GM19023 (cell line): Measurements from ENCODE around the gene AMZ1.

Experiments used
- ATAC-seq: cut with Tn5 transposase; IDR thresholded peaks from one replicate; pipeline ENCODE4 v1.9.1; 2021; ENCODE audit warnings: mild to moderate bottlenecking, moderate library complexity; ENCODE audit not compliant: unreplicated experiment

Gene AMZ1

DNA sequence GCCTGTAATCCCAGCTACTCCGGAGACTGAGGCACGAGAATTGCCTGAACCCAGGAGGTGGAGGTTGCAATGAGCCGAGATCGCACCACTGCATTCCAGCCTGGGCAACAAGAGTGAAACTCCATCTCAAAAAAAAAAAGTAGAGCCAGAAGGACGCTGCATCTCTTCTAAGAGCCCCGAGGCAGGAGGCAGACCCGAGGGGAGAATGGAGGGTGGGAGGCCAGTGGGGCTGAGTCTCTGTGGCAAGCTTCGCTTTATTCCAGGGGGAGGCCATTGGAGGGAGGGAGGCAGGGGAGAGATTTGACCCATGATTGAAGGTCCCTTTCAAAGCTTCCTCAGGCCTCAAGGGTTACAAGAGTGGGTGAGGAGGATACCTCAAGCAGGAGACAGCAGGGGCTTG lies 37.6 kb upstream of the AMZ1 start:
- ATAC-seq: no peak

DNA sequence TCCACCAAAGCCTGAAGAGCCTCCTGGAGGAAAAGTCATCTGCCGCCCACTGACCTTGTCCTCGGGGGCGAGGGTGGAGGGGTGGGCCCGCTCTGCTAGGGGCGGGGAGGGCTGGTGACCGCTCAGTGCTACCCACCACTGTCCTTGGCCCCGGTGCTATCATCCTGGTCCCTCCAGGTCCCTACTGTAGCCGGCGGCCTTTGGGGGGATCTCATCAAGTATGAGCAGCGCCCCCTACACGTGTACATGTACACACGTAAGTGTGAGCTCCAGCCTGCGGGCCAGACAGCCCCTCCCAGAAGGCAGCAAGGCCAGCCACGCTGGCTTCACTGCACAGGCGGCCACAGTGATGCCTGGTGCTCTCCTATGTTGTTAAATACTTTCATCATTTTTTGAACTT lies 36.7 kb upstream of the AMZ1 start:
- no peak for ATAC-seq

DNA sequence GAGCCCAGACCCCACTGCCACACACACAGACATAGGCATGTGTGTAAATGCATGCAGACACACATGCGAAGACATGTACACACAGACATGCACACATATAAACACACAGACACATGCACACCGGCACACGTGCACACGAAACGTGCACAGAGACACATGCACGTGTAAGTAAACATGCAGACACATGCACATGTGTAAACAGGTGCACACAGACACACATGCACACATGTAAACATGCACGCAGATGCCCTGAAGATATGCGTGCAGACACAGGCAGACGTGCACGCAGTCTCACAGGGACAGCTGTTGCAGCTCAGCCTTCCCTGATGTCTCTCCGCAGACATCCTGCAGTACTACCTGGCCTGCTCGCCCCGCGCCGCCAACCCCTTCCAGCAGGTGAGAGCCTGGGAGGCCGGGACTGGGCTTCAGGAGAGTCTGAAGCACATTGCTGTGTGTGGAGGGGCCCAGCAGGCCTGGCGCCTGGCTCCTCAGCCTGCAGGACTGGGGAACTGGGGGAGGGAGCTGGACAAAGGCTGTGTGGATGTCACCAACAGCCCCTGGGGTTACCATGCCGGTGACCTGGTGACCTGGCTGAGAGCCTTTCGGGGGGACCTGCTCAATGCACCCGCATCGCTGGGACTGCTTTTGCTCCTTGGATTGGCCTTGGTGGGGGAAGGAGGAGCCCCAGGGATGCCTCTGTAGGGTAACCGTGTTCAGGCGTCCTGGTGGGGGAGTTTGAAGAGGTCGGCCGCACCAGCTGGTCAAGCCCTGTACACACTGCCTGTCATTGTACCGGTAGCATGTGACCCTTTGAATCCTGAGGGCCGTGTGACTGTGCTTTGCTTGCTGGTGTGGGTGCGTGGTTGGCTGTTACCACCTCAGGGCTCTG lies 35.9 kb upstream of the AMZ1 start:
- no peak for ATAC-seq

DNA sequence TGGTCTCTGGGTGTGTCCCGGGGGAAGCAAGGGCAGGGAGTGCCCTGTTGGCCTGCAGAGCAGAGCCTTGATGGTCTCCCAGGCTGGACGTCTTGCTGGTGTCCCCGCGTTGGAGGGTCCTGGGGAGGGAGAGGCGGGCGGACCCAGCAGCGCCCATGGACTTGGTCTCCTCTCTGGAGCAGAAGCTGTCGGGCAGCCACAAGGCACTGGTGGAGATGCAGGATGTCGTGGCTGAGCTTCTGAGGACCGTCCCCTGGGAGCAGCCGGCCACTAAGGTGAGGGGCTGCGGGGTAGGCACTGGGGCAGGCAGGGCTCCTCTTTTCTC lies 35.3 kb upstream of the AMZ1 start:
- no peak for ATAC-seq

DNA sequence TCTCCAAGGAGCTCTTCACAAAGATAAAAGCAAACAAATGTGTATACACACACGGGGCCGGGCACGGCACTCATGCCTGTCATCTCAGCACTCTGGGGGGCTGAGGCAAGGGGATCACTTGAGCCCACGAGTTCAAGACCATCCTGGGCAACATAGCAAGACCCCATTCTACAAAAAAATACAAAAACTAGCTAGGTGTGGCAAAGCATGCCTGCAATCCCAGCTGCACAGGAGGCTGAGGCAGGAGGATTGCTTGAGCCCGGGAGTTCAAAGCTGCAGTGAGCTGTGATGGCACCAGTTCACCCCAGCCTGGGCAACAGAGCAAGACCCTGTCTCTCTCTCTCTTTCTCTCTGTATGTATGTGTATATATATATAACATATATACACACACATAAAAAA lies 33.9 kb upstream of the AMZ1 start:
- ATAC-seq: no peak

DNA sequence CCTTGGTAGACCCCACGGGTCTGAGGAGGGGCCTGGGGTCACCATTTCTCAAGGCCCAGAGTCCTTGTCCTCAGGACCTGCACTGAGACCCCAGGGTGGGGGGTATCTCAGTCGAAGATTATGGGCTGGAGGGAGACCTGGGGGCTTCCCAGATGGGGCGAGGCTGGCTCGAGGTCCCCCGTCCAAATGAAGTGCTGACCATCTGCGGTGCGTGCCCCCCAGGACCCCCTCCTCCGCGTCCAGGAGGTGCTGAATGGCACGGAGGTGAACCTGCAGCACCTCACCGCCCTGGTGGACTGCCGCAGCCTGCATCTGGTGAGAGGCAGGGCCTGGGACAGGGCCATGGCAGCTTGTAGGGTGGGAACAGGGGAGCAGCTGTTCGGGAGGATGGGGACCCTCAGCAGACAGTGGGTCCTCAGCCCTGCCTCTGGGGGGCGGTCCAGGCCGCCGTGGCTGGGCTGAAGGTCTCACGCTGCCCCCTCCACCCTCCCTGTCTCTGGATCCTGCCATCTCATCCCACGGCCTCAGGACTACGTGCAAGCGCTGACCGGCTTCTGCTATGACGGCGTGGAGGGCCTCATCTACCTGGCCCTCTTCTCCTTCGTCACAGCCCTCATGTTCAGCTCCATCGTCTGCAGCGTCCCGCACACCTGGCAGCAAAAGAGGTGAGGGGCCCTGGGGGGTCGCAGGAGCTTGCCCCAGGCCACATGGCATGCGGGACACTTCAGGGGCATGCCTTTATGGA lies 32.0 kb upstream of the AMZ1 start:
- ATAC-seq: no peak

DNA sequence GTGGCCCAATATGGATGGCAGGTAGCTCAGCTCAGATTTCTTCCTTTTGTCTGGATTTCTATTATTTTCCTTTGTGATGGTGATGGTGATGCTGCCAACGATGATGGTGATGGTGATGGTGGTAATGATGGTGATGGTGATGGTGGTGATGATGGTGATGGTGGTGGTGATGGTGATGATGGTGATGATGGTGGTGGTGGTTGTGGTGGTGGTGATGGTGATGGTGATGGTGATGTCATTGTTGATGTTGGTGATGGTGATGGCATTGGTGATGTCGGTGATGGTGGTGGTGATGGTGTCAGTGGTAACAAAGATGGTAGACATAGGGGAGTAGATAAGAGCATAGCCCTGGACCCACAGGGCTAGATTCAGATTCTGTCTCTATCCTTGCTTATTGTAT lies 30.8 kb upstream of the AMZ1 start:
- ATAC-seq: no peak

DNA sequence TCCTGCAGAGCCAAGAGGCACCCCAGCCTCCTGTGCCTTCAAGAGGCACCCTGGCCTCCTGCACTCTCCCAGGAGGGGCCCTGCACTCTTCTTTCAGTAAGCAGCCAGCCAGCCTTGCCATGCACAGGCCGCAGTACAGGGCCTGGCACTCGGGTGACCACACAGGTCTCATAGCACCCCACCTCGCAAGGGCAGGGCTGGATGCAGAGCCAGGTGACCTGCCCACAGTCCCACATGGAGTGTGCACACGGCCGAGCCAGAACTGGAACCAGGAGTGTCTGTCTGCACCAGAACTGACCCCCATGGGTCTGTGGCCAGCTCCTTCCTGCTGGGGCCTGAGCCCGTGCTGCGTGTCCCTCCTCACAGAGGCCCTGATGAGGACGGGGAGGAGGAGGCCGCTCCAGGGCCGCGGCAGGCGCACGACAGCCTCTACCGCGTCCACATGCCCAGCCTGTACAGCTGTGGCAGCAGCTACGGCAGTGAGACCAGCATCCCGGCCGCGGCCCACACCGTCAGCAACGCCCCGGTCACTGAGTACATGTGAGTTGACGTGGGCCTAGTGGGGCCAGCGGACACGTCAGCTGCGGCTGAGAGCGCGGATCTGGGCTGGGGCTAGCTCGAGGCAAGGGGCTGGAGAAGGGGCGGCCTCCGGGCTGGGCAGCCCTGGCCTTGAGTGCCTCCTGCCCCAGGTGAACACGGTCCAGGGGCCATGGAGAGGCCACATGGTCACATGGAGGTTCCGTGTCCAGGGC lies 29.9 kb upstream of the AMZ1 start:
- ATAC-seq: no peak

DNA sequence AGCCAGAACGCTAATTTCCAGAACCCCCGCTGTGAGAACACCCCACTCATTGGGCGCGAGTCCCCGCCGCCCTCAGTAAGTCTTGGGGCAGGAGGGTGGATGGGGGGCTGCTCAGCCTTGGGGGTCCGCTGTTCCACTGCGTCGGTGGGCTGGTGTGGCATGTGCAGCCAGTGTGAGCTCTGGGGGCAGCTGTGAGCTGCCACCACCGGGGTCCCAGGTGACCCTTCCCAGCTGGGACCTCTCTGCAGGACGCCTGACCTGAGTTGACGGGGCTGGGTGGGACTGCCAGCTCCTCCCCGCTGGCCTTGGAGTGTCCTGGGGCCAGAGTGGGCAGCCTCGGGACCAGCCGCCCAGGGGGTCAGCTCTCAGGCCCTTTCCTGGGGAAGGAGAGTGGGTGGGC lies 29.1 kb upstream of the AMZ1 start:
- ATAC-seq: no peak

DNA sequence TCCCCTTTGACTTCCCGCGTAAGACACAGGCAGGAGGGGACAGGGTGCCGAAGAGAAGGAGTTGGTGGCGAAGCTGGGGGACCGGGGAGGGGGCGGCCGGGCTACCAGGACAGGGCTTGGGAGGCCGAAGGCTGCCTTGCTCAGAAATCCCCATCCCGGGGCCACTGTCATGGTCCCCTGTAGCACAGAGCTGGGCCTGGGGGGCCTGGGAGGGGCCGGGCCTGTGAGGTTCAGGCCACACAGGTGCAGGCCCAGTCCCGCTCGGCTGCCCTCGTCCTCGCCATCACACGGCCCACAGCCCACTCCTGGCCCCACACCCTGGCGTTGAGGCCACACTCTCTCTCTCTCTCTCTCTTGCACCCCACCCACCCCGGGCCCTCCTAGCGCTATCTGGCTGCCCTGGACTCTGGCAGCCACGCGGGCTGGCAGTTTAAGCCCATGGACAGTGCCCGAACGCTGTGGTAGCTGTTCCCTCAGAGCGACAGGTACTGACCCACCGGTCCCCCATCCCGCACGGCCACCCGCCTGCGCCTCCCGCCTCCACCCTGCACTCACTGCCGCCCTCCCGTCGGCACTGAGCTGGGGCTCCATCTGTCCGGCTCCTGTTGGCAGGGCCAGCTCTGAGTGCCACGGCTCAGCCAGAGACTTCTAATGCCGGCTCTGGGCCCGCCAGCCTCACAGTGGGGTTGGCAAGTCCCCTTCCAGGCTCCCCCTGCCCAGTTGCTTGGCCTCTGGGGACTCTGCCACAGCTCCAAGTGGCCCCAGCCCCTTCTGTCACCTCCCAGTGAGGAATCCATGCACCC lies 28.2 kb upstream of the AMZ1 start:
- ATAC-seq: no peak

DNA sequence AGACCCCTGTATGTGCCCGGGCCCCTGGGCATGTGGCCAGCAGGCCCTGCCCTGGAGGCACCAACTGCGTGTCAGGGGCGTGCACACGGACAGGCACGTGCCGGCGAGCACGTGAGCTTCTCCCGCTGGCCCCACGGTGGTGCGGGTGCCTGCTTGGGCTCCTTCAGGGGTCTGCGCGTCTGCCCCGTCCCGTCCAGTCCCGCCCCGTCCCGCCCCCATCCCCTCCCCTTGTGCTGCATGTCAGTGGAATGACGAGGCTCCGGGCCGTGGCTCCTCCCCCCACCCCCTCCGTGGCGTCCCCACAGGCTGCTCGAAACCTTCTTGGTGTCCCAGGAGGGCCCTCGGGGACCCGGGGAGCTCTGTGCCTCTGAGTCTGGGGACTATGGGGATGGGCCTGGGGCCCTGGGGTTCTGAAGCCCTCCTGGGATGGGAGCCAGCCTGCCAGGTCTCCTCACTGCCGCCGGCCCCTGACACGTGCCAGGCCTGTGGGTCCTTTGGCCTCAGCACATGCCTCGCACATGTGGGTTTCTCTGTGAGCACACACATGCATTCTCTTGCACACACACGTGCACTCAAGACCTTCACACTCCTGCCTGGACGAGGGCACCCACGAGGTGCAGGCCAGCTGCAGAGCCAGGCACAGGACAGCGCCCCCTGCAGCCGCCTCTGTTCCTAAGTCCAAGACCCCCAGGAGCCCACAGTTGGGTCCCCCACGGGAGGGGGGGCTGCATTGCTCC lies 27.5 kb upstream of the AMZ1 start:
- no peak for ATAC-seq

DNA sequence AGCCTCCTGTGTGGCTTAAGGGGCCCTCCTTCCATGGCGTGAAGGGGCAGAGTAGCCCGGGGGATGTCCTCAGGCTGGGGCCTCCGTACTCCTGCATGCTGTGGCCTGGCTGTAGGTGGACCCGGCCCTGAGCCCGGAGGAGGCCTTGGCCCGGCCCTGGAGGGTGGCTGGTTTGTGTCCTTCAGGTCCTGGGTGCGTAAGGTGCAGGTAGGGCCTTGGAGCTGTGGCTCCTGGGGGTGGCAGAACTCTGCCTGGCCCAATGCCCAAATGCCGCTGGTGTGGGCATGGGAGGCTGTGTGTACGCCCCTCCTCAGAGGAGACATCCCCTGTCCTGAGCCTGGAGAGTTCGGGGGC lies 26.9 kb upstream of the AMZ1 start:
- ATAC-seq: no peak

DNA sequence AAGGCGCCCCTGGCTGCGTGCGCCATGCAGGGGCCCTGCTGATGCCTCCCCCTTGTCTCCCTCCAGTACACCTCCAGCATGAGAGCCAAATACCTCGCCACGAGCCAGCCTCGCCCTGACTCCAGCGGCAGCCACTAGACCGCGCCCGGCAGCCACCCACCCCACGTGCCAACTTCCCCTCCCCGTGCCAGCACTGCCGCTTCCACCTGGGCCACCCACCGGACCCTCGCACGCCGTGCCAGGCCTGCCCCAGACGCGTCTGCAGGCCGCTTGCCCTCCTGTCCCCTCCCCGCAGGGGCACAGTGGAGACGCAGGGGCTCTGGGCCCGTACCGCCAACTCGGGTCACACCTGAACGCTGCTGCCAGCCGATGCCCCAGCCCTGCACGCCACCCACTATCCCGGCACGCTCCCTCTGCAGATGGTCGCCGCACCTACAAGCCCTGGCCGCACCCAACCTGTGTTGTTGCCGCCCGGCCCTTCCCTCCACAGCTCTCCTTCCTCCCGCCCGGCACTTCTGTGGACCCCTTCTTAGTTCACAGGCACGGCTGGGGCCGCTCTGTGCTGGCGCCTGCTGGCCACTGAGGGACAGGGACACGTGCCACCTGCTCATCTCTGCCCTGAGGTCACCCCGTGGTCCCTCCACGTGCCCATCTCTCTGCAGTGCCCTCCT lies 26.3 kb upstream of the AMZ1 start:
- no peak for ATAC-seq

DNA sequence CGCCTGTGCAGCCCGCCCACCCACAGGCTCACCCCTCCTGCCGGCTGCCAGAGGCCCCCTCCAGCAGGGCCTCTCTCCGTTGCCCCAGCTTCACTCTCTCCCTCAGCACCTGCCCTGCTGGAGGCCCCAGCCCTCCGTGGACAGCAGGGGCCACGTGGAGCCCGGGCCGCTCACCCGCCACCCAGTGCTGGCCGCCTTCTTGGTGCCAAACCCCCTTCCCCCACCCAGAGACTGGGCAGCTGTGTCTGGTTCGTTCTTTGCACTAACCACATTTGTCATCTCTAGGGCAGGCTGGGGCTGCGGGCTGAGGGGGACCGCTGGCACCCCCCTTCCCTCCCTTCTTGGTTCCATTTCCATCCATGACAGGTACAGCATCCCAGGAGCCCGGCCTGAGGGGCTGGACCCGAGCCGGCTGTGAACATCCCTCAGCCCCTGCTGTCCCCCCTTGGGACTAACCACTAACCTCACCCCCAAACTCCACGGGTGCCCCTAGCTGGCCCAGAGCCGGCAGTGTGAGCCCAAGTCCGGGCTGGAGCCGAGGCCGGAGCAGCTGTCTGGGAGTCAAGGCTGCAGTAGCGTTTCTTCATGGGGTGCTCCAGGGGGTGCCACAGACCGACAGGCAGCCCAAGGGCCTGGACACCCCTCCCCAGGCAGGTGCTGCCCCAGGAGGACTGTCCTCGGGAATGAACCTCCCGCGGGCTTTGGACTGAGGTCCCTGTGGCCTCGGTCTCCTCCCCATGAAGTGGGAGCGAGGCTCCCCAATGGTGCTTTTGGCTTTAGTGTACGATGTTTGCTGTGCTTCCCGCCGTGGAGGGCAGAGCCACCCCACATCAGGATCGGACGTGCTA lies 25.5 kb upstream of the AMZ1 start:
- no peak for ATAC-seq

DNA sequence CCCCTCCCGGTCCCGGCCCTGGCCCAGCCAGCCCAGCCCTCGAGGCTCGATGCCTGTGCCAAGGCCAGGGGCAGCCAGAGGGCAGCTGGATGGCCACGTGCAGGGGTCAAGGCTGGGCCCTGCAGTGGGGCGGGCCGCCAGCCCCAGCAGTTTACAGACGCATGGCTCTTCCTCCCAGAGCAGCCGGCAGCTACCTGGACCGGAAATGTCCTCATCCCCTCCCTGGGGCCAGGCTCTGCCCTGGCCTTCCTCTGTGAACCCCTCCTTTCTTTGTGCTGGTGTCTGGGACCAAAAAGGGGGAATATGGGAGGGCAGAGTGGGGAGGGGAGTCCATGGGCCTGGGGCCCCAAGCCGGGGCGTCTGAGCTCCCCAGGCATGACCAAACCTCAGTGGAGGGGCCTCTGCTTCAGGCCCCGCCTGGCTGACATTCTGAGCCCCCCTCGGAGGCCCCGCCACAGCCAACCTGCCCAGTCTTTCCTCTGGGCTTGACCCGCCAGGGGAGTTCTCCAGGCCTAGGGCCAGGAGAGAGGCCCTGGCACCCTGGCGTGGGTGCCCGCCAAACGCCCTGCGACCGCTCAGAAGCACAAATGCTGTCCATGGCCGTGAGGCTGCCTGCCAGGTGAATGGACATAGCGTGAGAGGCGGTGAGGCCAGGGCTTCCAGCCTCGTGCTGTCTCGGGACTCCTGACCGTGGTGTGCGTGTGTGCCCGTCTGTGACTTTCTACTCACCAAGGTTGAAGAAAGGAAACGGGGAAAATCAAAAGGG lies 24.7 kb upstream of the AMZ1 start:
- ATAC-seq: no peak

DNA sequence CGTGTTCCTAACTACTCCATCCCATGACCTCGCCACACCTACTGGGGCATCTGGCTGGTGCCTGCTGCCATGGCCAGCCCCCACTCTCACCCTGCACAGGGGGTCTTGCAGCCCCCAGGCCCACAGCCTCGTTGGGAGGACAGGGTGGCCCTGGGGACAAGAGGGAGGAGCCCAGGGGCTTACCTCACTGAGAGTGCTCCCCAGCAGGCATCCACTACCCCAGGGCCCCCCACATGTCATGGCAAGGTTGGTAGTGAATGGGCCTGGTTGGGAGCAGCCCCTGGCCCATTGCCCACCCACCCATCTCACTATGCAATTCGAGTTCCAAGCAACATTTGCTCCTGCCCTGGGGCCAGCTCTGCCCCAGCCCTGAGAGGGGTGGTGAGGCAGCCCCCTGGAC lies 24.0 kb upstream of the AMZ1 start:
- no peak for ATAC-seq

DNA sequence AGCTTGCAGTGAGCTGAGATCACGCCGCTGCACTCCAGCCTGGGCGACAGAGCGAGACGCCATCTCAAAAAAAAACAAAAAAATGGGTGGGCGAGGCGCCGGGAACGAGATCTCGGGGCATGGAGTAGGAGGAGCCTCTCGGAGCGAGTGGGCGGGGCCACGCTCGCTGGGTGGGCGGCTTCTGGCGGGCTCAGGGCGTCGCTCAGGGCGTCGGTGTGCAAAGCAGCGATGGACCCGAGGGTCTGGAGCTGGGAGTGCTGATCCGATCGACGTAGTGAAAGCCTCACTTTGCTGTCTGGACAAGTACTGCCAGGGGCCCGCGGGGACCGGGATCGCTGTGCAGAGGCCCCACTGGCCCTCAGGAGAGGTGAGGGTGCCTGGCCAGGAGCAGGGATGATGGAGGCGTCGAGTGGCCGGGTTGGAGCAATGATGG lies 22.6 kb upstream of the AMZ1 start:
- ATAC-seq: no peak

DNA sequence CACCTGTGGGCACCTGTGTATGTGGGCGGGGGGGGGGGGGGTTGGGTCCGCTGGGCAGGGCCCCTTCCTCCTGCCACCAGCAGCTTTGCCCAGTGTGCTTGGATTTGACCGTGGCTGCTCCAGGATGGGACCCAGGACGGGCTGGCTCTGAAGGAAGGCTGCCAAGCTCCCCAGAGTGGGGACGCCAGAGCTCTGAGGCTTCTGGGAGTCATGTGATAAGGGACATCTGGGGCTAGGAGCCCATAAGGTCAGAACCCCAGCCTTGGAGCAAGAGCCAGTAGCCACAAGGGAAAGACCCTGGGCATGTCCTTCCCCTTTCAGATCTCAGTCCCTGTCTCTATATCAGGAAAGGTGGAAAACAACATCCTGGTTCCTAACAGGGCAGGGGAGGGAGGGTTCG lies 21.8 kb upstream of the AMZ1 start:
- no peak for ATAC-seq
